Fibroblast of lung (primary cell): Measurements from ENCODE around the gene YTHDF2. TPM values are rescaled to one million over a fixed set of nuclear protein-coding genes. Genes with fewer than 3 reads are reported as not detected.
"Not testable (repeated sequence)": the region's sequence is repeated elsewhere in the genome, so short reads cannot be mapped to it uniquely, and the experiment has no call there.

ENCODE experiments used
- DNase-seq, 2 donors: peaks; one replicate each; pipeline versions ENCODE4 v3.0.0 to v3.0.0-alpha.2; 2010; ENCODE audit warnings: low read depth in 2 of 2
- H2AFZ ChIP-seq: 2 replicates; pipeline ENCODE4 v1.5.1; 2012; ENCODE audit warnings: low read length, control low read depth, inconsistent platforms
- H3K27ac ChIP-seq: 2 replicates; pipeline ENCODE4 v1.5.1; 2011; ENCODE audit warnings: low read length, control low read depth; ENCODE audit not compliant: insufficient read depth
- H3K27me3 ChIP-seq: 2 replicates; pipeline ENCODE4 v1.5.1; 2011; ENCODE audit warnings: mild to moderate bottlenecking, low read length; ENCODE audit not compliant: control insufficient read depth, insufficient read depth
- H3K36me3 ChIP-seq: 2 replicates; pipeline ENCODE4 v1.5.1; 2011; ENCODE audit warnings: low read length; ENCODE audit not compliant: control insufficient read depth, insufficient read depth
- H3K4me1 ChIP-seq: 2 replicates; pipeline ENCODE4 v1.5.1; 2011; ENCODE audit warnings: low read length; ENCODE audit not compliant: control insufficient read depth, insufficient read depth; ENCODE audit errors: extremely low read depth
- H3K4me2 ChIP-seq: 2 replicates; pipeline ENCODE4 v1.5.1; 2011; ENCODE audit warnings: low read length, control low read depth; ENCODE audit not compliant: insufficient read depth; ENCODE audit errors: extremely low read depth
- H3K4me3 ChIP-seq, 4 experiments: fragments of 200-600 bp in 1 of 4; sonication (generic) in 1 of 4; replicated peaks in 1 of 4; 2 replicates each; pipeline ENCODE4 v1.5.1; 2011 to 2016; ENCODE audit warnings: low read length in 4 of 4, low read depth in 3 of 4, mild to moderate bottlenecking in 3 of 4, control low read depth in 2 of 4, inconsistent platforms in 1 of 4, mixed read lengths in 1 of 4; ENCODE audit not compliant: insufficient read depth in 1 of 4; ENCODE audit errors: control extremely low read depth in 1 of 4
- H3K79me2 ChIP-seq: 2 replicates; pipeline ENCODE4 v1.5.1; 2012; ENCODE audit warnings: mild to moderate bottlenecking, low read length, inconsistent platforms; ENCODE audit not compliant: control insufficient read depth, insufficient read depth
- H3K9ac ChIP-seq: 2 replicates; pipeline ENCODE4 v1.5.1; 2011; ENCODE audit warnings: mild to moderate bottlenecking, low read length, control low read depth; ENCODE audit not compliant: insufficient read depth
- H3K9me3 ChIP-seq: 2 replicates; pipeline ENCODE4 v1.5.1; 2012; ENCODE audit warnings: low read depth, low read length; ENCODE audit not compliant: control insufficient read depth, insufficient read depth
- H4K20me1 ChIP-seq: 2 replicates; pipeline ENCODE4 v1.5.1; 2011; ENCODE audit warnings: low read length; ENCODE audit not compliant: control insufficient read depth, insufficient read depth; ENCODE audit errors: extremely low read depth
- EZH2 ChIP-seq: IDR thresholded peaks from 2 replicates; pipeline ENCODE4 v1.5.1; 2012; ENCODE audit warnings: low read length, control low read depth, mild to moderate bottlenecking; ENCODE audit errors: missing control alignments
- polyA plus RNA-seq, 2 donors: library from polyadenylated mRNA; depleted of rRNA in 1 of 2; stranded (reverse) in 1 of 2; unstranded in 1 of 2; fragments of >200 nt; gene quantifications; 2 replicates each; pipeline ENCODE4 v1.2.1, GENCODE V29; 2011 to 2012; ENCODE audit warnings: missing spikeins in 1 of 2
- total RNA-seq: library from RNA; depleted of rRNA; stranded (reverse); fragments of >200 nt; gene quantifications from 2 replicates; pipeline ENCODE4 v1.2.1, GENCODE V29; 2014
- TF ChIP-seq, protein P1 (sequence below), 2 donors: IDR thresholded peaks in 1 of 2; conservative IDR thresholded peaks in 1 of 2; 1 replicate in 1 of 2; 2 replicates in 1 of 2; pipeline ENCODE4 v1.5.1; 2011 to 2012; ENCODE audit warnings: low read length in 2 of 2, control low read depth in 1 of 2, inconsistent platforms in 1 of 2, low read depth in 1 of 2, mild to moderate bottlenecking in 1 of 2

Gene YTHDF2
- total and polyA plus RNA-seq, 2 donors (not counting 1 experiment from before 2014, with no cell fraction given), result 57.5 to 89.0 TPM

DNA sequence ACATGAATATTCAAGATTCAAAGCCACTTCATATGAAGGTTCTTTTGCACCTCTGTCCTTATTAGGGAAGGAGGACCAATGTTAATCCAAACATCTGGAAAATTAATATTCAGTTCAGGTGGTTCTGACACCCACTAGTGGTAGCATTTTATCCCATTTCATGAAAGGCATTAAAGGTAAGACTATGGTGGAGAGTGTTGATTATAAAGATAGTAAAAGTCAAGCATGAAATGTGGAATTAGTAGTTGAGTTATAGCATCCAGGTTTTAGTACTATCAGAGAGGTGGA is 17.5 kb upstream of the YTHDF2 start:
- H3K9me3 ChIP-seq, result no peaks in the 10 kb centered on the region
- no peaks in the 10 kb centered on the region for H3K27me3 ChIP-seq
- no peak overlapping the region for H3K4me3 ChIP-seq
- H2AFZ ChIP-seq, result no peak overlapping the region
- H3K79me2 ChIP-seq, result no peaks in the 10 kb centered on the region
- H3K27ac ChIP-seq, result no peak overlapping the region
- H4K20me1 ChIP-seq, result no peaks in the 10 kb centered on the region
- H3K36me3 ChIP-seq, result peaks cover 2% of the 10 kb centered on the region
- no peak for DNase-seq
- peaks cover 2% of the 10 kb centered on the region for H3K4me1 ChIP-seq
- no peak overlapping the region for H3K9ac ChIP-seq
- TF ChIP-seq EZH2, result no peak
- TF ChIP-seq, protein P1, sequence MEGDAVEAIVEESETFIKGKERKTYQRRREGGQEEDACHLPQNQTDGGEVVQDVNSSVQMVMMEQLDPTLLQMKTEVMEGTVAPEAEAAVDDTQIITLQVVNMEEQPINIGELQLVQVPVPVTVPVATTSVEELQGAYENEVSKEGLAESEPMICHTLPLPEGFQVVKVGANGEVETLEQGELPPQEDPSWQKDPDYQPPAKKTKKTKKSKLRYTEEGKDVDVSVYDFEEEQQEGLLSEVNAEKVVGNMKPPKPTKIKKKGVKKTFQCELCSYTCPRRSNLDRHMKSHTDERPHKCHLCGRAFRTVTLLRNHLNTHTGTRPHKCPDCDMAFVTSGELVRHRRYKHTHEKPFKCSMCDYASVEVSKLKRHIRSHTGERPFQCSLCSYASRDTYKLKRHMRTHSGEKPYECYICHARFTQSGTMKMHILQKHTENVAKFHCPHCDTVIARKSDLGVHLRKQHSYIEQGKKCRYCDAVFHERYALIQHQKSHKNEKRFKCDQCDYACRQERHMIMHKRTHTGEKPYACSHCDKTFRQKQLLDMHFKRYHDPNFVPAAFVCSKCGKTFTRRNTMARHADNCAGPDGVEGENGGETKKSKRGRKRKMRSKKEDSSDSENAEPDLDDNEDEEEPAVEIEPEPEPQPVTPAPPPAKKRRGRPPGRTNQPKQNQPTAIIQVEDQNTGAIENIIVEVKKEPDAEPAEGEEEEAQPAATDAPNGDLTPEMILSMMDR (conservative IDR thresholded peaks at IDR 0.05 in 1 of 2, IDR thresholded peaks at IDR 0.05 in 1 of 2; ENCODE audit: low read depth in 1 of 2, low read length in 2 of 2), result no peak
- no peak overlapping the region for H3K4me2 ChIP-seq

DNA sequence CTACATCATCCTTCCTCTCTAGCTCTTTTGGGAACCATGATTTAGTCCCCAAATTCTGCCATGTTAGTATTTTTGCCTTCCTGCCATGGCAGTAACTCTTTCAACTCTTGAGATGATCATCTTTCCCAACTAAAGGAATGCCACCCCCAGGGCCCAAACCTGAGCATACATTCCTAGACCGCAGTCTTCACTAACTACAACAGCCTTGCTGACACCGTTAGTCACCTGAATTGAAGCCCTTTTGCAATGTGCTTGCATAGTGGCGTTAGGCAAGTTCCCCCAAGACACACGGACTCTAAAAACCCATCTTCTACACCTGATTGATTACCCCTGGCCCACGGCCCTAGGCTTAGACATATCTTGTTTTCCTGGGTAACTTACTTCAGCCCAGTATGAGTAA is 16.4 kb upstream of the YTHDF2 start:
- H3K4me3 ChIP-seq, result no peak overlapping the region
- TF ChIP-seq, protein P1 (conservative IDR thresholded peaks at IDR 0.05 in 1 of 2, IDR thresholded peaks at IDR 0.05 in 1 of 2; ENCODE audit: low read depth in 1 of 2, low read length in 2 of 2), result no peak
- TF ChIP-seq EZH2, result no peak
- peaks cover 2% of the 10 kb centered on the region for H3K4me1 ChIP-seq
- H4K20me1 ChIP-seq, result no peaks in the 10 kb centered on the region
- H3K9me3 ChIP-seq, result no peaks in the 10 kb centered on the region
- no peaks in the 10 kb centered on the region for H3K36me3 ChIP-seq
- H3K9ac ChIP-seq, result no peak overlapping the region
- H3K27ac ChIP-seq, result no peak overlapping the region
- no peak overlapping the region for H3K4me2 ChIP-seq
- H3K27me3 ChIP-seq, result no peaks in the 10 kb centered on the region
- no peak for DNase-seq
- H3K79me2 ChIP-seq, result no peaks in the 10 kb centered on the region
- no peak overlapping the region for H2AFZ ChIP-seq

DNA sequence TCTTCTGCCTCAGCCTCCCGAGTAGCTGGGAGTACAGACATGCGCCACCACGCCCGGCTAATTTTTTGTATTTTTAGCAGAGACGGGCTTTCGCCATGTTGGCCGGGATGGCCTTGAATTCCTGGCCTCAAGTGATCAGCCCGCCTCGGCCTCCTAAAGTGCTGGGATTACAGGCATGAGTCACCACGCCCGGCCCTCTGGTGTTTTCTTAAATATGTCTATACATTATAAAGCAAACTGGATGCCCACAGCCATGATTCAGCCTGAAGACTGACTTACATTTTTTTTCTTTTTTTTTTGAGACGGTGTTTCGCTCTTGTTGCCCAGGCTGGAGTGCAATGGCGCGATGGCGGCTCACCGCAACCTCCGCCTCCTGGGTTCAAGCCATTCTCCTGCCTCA is 14.8 kb upstream of the YTHDF2 start:
- not testable (repeated sequence) for H3K9me3 ChIP-seq, H3K36me3 ChIP-seq, H3K27me3 ChIP-seq, H3K9ac ChIP-seq, H3K4me2 ChIP-seq, H3K27ac ChIP-seq, H3K79me2 ChIP-seq, DNase-seq, H4K20me1 ChIP-seq, H3K4me3 ChIP-seq, H3K4me1 ChIP-seq, H2AFZ ChIP-seq

DNA sequence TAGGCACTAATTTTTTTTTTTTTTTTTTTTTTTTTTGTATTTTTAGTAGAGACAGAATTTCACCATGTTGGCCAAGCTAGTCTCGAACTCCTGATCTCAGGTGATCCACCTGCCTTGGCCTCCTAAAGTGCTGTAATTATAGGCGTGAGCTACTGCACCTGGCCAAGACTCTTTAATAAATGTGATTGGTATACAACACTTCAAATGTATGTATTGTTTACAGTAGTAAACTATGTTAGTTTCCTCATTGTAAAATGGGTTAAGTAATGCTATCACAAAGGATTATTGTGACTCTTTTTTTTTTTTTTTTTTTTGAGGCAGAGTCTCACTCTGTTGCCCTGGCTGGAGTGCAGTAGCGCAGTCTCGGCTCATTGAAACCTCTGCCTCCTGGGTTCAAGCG is 11.4 kb upstream of the YTHDF2 start:
- not testable (repeated sequence) for DNase-seq, H3K9ac ChIP-seq, H4K20me1 ChIP-seq, H3K4me1 ChIP-seq, H3K27me3 ChIP-seq, H3K27ac ChIP-seq, H3K4me2 ChIP-seq, H2AFZ ChIP-seq, H3K79me2 ChIP-seq, H3K4me3 ChIP-seq, H3K9me3 ChIP-seq, H3K36me3 ChIP-seq
